GM20431 (cell line): ENCODE measurements around the gene DNAH7.
"Not testable (repeated sequence)": the region's sequence is repeated elsewhere in the genome, so short reads cannot be mapped to it uniquely, and the experiment has no call there.

Source experiments
- in situ Hi-C: fragments of 300-500 bp; cut with MseI, MboI; formaldehyde crosslinking; loops from one replicate; pipeline ENCODE4 v1.15.0; 2020; ENCODE audit warnings: low sequenced_read_pairs; ENCODE audit not compliant: unreplicated experiment

DNAH7 gene

GRCh38 chr2:196000551-196000950 is 68.1 kb downstream of the DNAH7 start:
- in situ Hi-C loops: no loop called here

GRCh38 chr2:195998070-195998469 is 70.6 kb downstream of the DNAH7 start:
- in situ Hi-C loops: no loop called here

- in situ Hi-C loops: no loop called here
Measured at GRCh38 chr2:195995499-195995898, 73.1 kb downstream of the DNAH7 start.

- in situ Hi-C loops: no loop called here
Measured at GRCh38 chr2:195993623-195994022, 75.0 kb downstream of the DNAH7 start.

DNA sequence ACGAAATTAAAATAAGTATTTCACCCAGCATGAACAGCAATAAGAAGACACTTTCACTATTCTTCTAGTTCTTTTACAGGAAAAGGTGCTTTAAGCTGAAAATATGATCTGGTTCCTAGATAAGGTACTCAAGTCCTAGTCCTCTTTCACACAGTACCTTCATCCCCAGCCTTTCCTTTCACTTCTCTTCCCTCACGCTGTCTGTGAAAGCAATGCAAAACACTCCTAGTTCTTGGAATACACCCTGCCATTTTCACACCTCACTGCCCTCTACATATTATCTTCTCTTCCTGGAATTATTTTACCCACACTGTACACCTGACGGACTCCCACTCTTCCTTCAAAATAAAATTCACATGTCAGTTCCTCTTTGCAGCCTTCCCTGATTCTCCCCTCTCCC is 82.9 kb downstream of the DNAH7 start:
- in situ Hi-C loops: no loop called here

DNA sequence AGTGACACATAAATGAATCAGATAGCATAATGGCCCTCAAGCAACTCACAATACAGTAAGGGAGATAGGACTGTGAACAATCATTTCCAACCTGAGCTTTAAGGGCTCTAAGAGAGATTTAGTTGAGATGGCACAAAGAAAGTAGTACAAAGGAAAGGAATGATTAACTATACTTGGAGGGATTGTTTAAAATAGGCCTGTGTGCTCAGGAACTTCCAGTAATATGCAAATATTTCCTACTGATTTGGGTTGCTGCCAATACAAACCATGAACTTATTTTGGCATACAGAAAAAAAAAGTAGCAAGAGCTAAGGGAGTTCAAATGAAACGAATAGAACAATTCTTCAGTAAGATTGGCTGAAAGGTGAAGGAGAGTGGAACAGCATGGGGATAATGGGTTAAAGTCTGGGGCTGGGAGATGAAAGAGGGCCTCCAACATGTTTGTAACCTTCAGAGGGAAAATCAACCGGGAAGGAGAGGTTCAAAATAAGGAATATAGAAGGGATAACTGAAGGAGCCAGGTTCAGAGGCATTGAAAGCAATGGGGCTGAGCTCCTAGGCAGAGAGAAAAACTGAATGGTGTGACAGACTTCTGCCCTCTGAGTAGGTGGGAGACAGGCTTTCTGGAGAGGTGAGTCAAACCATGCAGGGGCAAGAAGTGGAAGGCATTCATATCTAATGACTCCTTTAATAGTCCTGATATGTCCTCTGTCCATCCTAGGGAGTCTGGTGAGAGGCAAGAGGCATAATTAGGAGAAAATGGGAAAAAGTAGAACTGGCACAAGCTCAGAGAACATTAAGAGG is 83.5 kb downstream of the DNAH7 start:
- in situ Hi-C loops: no loop called here

- in situ Hi-C loops: no loop called here
Measured at GRCh38 chr2:195967336-195967735, 101.3 kb downstream of the DNAH7 start.

DNA sequence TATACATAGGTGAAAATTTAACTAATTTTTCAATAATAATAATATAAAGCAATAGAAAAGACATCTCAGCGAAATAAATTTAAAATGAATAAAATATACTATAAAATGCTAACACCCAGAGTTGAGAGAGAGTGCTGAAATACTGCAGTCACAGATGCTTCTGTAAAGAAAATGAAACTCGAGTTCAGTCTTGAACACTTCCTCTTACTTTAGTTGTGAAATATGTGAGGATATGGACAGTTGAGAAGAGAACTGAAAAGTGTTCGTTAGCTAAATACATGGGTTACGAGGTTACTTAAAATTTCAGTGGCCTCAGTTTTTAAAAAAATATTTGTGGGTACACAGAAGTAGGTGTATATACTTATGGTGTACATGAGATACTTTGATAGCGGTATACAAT is 106.8 kb downstream of the DNAH7 start:
- in situ Hi-C loops: no loop called here

DNA sequence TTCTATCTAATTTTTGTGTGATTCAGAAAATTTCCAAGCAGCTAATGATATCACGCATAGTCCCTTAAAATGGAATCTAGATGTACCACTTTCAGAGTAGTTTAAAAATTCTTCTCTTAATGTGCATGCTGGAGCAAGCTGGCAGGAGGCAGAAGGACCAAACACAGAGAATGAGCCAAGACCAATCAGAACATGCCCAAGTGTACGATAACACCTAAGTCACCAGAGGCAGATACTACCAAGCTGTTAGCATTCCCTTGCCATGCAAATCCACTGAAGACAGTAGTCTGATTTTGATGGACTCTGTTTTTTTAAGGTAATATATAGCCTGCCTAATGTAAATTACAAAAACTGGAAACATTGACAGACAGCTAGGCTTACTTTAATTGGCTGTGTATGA is 109.3 kb downstream of the DNAH7 start:
- in situ Hi-C loops: no loop called here

DNA sequence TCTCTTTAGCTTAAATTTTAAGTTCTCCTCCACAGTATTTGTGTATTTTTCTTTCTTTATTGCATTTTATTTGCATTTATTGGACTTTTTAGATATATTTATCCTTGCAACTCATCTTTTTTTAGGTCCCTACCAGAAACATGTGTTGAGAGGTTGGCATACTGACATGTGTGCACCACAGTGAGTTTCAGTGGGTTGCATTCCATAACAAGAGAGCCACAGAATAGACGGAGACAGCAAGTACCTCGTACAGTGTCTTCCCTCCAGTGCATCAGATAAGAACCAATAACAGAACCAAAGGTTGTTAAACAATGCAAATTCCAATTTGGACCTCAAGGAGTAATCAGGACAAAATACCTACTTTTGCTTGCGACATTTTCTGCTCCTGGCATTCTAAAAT is 111.9 kb downstream of the DNAH7 start:
- in situ Hi-C loops: no loop called here

DNA sequence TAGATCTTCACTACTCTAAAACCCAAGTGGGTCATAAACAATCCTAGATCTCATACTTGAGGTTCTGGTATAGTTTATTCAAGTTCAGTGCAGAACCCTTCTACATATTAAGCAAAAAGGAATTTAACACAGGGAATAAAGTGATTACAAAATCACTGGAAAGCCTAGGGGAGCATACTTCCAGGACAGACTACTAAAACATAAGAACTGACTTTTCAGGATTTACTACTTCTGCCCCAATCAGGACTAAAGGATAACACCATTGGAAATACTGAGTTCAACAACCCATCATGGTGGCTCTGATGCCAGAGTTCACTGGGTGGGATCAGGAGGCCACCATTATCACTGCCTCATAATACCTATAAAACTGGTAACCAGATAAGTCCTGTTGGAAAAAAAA is 123.6 kb downstream of the DNAH7 start:
- in situ Hi-C loops: no loop called here

- in situ Hi-C loops: no loop called here
Measured at GRCh38 chr2:195937176-195937575, 131.5 kb downstream of the DNAH7 start.

- in situ Hi-C loops: no loop called here
Measured at GRCh38 chr2:195934484-195934883, 134.2 kb downstream of the DNAH7 start.

DNA sequence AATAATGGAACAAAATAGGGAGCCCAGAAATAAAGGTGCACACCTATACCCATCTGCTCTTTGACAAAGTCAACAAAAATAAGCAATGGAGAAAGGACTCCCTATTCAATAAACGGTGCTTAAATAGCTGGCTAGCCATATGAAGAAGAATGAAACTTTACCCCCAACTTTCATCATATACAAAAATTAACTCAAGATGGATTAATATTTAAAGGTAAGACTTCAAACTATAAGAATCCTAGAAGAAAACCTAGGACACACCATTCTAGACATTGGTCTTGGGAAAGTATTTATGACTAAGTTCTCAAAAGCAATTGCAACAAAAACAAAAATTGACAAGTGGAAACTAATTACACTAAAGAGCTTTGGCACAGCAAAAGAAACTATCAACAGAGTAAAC is 139.1 kb downstream of the DNAH7 start:
- in situ Hi-C loops: no loop called here

GRCh38 chr2:195925120-195925519 is 143.5 kb downstream of the DNAH7 start:
- in situ Hi-C loops: no loop called here

- in situ Hi-C loops: no loop called here
Measured at GRCh38 chr2:195923889-195924288, 144.7 kb downstream of the DNAH7 start.

- in situ Hi-C loops: not testable (repeated sequence)
Measured at GRCh38 chr2:195917021-195917600, 151.5 kb downstream of the DNAH7 start.

- in situ Hi-C loops: no loop called here
Measured at GRCh38 chr2:195912079-195912478, 156.6 kb downstream of the DNAH7 start.

- in situ Hi-C loops: no loop called here
Measured at GRCh38 chr2:195910570-195910969, 158.1 kb downstream of the DNAH7 start.

GRCh38 chr2:195909926-195910325 is 158.7 kb downstream of the DNAH7 start:
- in situ Hi-C loops: no loop called here

- in situ Hi-C loops: no loop called here
Measured at GRCh38 chr2:195907474-195907873, 161.2 kb downstream of the DNAH7 start.

- in situ Hi-C loops: no loop called here
Measured at GRCh38 chr2:195903956-195904355, 164.7 kb downstream of the DNAH7 start.
